Sigmoid colon (tissue), 7 donors: ENCODE results near the gene CDH13. TPM values are rescaled to one million over a fixed set of nuclear protein-coding genes. Genes with fewer than 3 reads are reported as not detected.

Source experiments
- DNase-seq: peaks from one replicate; pipeline ENCODE4 v3.0.0-alpha.2; 2019
- H3K27ac ChIP-seq, 4 donors: fragments of 200-600 bp; sonication (generic); one replicate each; pipeline ENCODE4 v1.5.1; 2016 to 2019; ENCODE audit warnings: mild to moderate bottlenecking in 1 of 4
- H3K27me3 ChIP-seq, 3 donors: fragments of 200-600 bp; sonication (generic); one replicate each; pipeline ENCODE4 v1.5.1; 2019; ENCODE audit warnings: mild to moderate bottlenecking in 1 of 3
- H3K36me3 ChIP-seq, 4 donors: fragments of 200-600 bp; sonication (generic); one replicate each; pipeline ENCODE4 v1.5.1; 2016 to 2019
- H3K4me1 ChIP-seq, 4 donors: fragments of 200-600 bp; sonication (generic); one replicate each; pipeline ENCODE4 v1.5.1; 2017 to 2019
- H3K4me3 ChIP-seq, 4 donors: fragments of 200-600 bp; sonication (generic); one replicate each; pipeline ENCODE4 v1.5.1; 2017 to 2019; ENCODE audit warnings: mild to moderate bottlenecking in 2 of 4, moderate library complexity in 1 of 4
- H3K9me3 ChIP-seq, 4 donors: fragments of 200-600 bp in 3 of 4; sonication (generic) in 3 of 4; one replicate each; pipeline versions ENCODE4 v1.5.1 to v1.6.1; 2013 to 2019
- CTCF ChIP-seq, 4 experiments: fragments of 450-650 bp in 3 of 4; fragments of 200-600 bp in 1 of 4; IDR thresholded peaks; one replicate each; pipeline ENCODE4 v1.5.1; 2016 to 2019; ENCODE audit warnings: antibody characterized with exemption in 4 of 4, mild to moderate bottlenecking in 3 of 4, moderate library complexity in 2 of 4
- EP300 ChIP-seq, 4 donors: sonication (generic); formaldehyde crosslinking; IDR thresholded peaks; one replicate each; pipeline ENCODE4 v1.6.1; 2017; ENCODE audit warnings: antibody characterized with exemption in 4 of 4
- POLR2A ChIP-seq, 2 donors: fragments of 450-650 bp; IDR thresholded peaks; one replicate each; pipeline ENCODE4 v1.6.1; 2016; ENCODE audit warnings: antibody characterized with exemption in 2 of 2, mild to moderate bottlenecking in 2 of 2, moderate library complexity in 2 of 2
- POLR2AphosphoS5 ChIP-seq, 4 donors: sonication (generic); formaldehyde crosslinking; IDR thresholded peaks; one replicate each; pipeline ENCODE4 v1.6.1; 2017; ENCODE audit warnings: antibody characterized with exemption in 4 of 4
- WGBS, 2 donors: extraction: QIAGEN DNeasy Blood & Tissue Kit; methylation state at CpG; one replicate each; pipeline ENCODE4 v1.1.7; 2013; 5-methylcytosine and 5-hydroxymethylcytosine counted together
- intact Hi-C: fragments of 100-400 bp; cut with DNase I; formaldehyde crosslinking; loops from one replicate; pipeline ENCODE4 v1.15.1; 2023
- polyA plus RNA-seq, 3 donors: library from polyadenylated mRNA; stranded (reverse); fragments of 200-250 nt; gene quantifications; one replicate each; pipeline ENCODE4 v1.2.3, GENCODE V29; 2013
- total RNA-seq, 4 donors: library from RNA; depleted of rRNA; stranded (reverse); fragments of >200 nt; gene quantifications; one replicate each; pipeline ENCODE4 v1.1.0, GENCODE V29; 2016
- donor health status: healthy with polysubstance abuse.
- donor health status: Bipolar disorder and iron deficiency.
- donor health status: healthy.

The CDH13 gene
- total and polyA plus RNA-seq, 7 donors: 0.60 to 17.6 (median 11.8) TPM

GRCh38 chr16:83302853-83303252, 676.1 kb downstream of the CDH13 start:
- TF ChIP-seq EP300 (IDR thresholded peaks at IDR 0.05): no peak
- no peak for TF ChIP-seq CTCF (IDR thresholded peaks at IDR 0.05)
- no peak for TF ChIP-seq POLR2AphosphoS5 (IDR thresholded peaks at IDR 0.05)
- no peak for TF ChIP-seq POLR2A (IDR thresholded peaks at IDR 0.05)
- Histone ChIP-seq H3K36me3 (no peaks in the 10 kb centered on the region), H3K9me3 (no peaks in the 10 kb centered on the region), H3K27me3 (no peaks in the 10 kb centered on the region), H3K4me3 (no peak overlapping the region), H3K4me1 (peaks cover 0 to 12% (median 2%) of the 10 kb centered on the region in 4 donors), H3K27ac (no peak overlapping the region)
- DNase-seq: no peak
- 84 to 91% methylated on average over 2 of the region's 2 CpGs for WGBS, 2 donors
- intact Hi-C loops: no loop called here

GRCh38 chr16:83305092-83305491, 678.3 kb downstream of the CDH13 start:
- WGBS, 2 donors: 39 to 62% methylated on average over 1 of the region's 1 CpG
- intact Hi-C loops: no loop called here
- Histone ChIP-seq H3K36me3 (no peaks in the 10 kb centered on the region), H3K9me3 (no peaks in the 10 kb centered on the region), H3K27me3 (no peaks in the 10 kb centered on the region), H3K27ac (no peak overlapping the region), H3K4me1 (peaks cover 0 to 12% (median 2%) of the 10 kb centered on the region in 4 donors), H3K4me3 (no peak overlapping the region)
- no peak for DNase-seq
- TF ChIP-seq EP300 (IDR thresholded peaks at IDR 0.05) (no peak), POLR2AphosphoS5 (IDR thresholded peaks at IDR 0.05) (no peak), CTCF (IDR thresholded peaks at IDR 0.05) (no peak), POLR2A (IDR thresholded peaks at IDR 0.05) (no peak)

- no peak overlapping the region for H3K27ac ChIP-seq
- H3K4me3 ChIP-seq: no peak overlapping the region
- no peak for TF ChIP-seq POLR2AphosphoS5 (IDR thresholded peaks at IDR 0.05)
- no peak for TF ChIP-seq EP300 (IDR thresholded peaks at IDR 0.05)
- TF ChIP-seq POLR2A (IDR thresholded peaks at IDR 0.05): no peak
- TF ChIP-seq CTCF (IDR thresholded peaks at IDR 0.05): no peak
- no peak for DNase-seq
- intact Hi-C loops: no loop called here
- H3K4me1 ChIP-seq: peaks cover 0 to 2% (median under 1%) of the 10 kb centered on the region in 4 donors
- no peaks in the 10 kb centered on the region for H3K27me3 ChIP-seq
- no peaks in the 10 kb centered on the region for H3K36me3 ChIP-seq
- H3K9me3 ChIP-seq: no peaks in the 10 kb centered on the region
- WGBS, 2 donors: 65 to 68% methylated on average over 5 of the region's 5 CpGs
Measured at GRCh38 chr16:83306961-83307593, 680.3 kb downstream of the CDH13 start.

- no peak for DNase-seq
- Histone ChIP-seq H3K27ac (no peak overlapping the region), H3K36me3 (no peaks in the 10 kb centered on the region), H3K4me1 (no peaks in the 10 kb centered on the region), H3K4me3 (no peak overlapping the region), H3K27me3 (no peaks in the 10 kb centered on the region), H3K9me3 (no peaks in the 10 kb centered on the region)
- intact Hi-C loops: no loop called here
- WGBS, 2 donors: 88 to 90% methylated on average over 6 of the region's 6 CpGs
- TF ChIP-seq POLR2A (IDR thresholded peaks at IDR 0.05) (no peak), EP300 (IDR thresholded peaks at IDR 0.05) (no peak), POLR2AphosphoS5 (IDR thresholded peaks at IDR 0.05) (no peak), CTCF (IDR thresholded peaks at IDR 0.05) (no peak)
Measured at GRCh38 chr16:83307594-83307992, 680.8 kb downstream of the CDH13 start.

GRCh38 chr16:83308414-83308813, 681.6 kb downstream of the CDH13 start:
- no peaks in the 10 kb centered on the region for H3K36me3 ChIP-seq
- H3K27me3 ChIP-seq: no peaks in the 10 kb centered on the region
- WGBS, 2 donors: 41 to 58% methylated on average over 3 of the region's 3 CpGs
- no peak overlapping the region for H3K27ac ChIP-seq
- TF ChIP-seq POLR2AphosphoS5 (IDR thresholded peaks at IDR 0.05) (no peak), CTCF (IDR thresholded peaks at IDR 0.05) (no peak), EP300 (IDR thresholded peaks at IDR 0.05) (no peak), POLR2A (IDR thresholded peaks at IDR 0.05) (no peak)
- no peak for DNase-seq
- H3K4me1 ChIP-seq: no peaks in the 10 kb centered on the region
- H3K4me3 ChIP-seq: no peak overlapping the region
- H3K9me3 ChIP-seq: no peaks in the 10 kb centered on the region
- intact Hi-C loops: no loop called here
